Prostate gland (tissue), 2 donors: Measurements from ENCODE around the gene RNF26.

Experiments
- POLR2A ChIP-seq: fragments of 450-650 bp; IDR thresholded peaks from one replicate; pipeline ENCODE4 v1.6.1; 2016; ENCODE audit warnings: antibody characterized with exemption, mild to moderate bottlenecking
- TF ChIP-seq, protein P1 (sequence below), 4 experiments: fragments of 200-600 bp in 2 of 4; fragments of 450-650 bp in 2 of 4; sonication (generic) in 2 of 4; IDR thresholded peaks; 1 replicate in 3 of 4; 2 replicates in 1 of 4; pipeline ENCODE4 v1.5.1; 2016 to 2019; ENCODE audit warnings: antibody characterized with exemption in 4 of 4, mild to moderate bottlenecking in 2 of 4, moderate library complexity in 2 of 4

GRCh38 chr11:119380160-119380826, 46.0 kb downstream of the RNF26 start:
- no peak for TF ChIP-seq POLR2A
- TF ChIP-seq, protein P1, sequence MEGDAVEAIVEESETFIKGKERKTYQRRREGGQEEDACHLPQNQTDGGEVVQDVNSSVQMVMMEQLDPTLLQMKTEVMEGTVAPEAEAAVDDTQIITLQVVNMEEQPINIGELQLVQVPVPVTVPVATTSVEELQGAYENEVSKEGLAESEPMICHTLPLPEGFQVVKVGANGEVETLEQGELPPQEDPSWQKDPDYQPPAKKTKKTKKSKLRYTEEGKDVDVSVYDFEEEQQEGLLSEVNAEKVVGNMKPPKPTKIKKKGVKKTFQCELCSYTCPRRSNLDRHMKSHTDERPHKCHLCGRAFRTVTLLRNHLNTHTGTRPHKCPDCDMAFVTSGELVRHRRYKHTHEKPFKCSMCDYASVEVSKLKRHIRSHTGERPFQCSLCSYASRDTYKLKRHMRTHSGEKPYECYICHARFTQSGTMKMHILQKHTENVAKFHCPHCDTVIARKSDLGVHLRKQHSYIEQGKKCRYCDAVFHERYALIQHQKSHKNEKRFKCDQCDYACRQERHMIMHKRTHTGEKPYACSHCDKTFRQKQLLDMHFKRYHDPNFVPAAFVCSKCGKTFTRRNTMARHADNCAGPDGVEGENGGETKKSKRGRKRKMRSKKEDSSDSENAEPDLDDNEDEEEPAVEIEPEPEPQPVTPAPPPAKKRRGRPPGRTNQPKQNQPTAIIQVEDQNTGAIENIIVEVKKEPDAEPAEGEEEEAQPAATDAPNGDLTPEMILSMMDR (IDR thresholded peaks at IDR 0.05) = no peak
